Keratinocyte (primary cell): ENCODE results near the gene EFCAB12. TPM values are rescaled to one million over a fixed set of nuclear protein-coding genes. Genes with fewer than 3 reads are reported as not detected.

ENCODE experiments used
- DNase-seq: peaks from one replicate; pipeline ENCODE4 v3.0.0-alpha.2; 2011; ENCODE audit warnings: low read depth, missing footprints, low spot score
- FAIRE-seq: peaks from 2 replicates; lab custom pipeline; 2011; peaks lifted over from hg19 to GRCh38; lab: Jason Lieb, UNC
- H2AFZ ChIP-seq: 2 replicates; pipeline ENCODE4 v1.6.0; 2012; ENCODE audit warnings: low read length, control low read depth, inconsistent platforms; ENCODE audit not compliant: control insufficient read depth
- H3K27ac ChIP-seq: 2 replicates; pipeline ENCODE4 v1.5.1; 2011; ENCODE audit warnings: low read length; ENCODE audit not compliant: control insufficient read depth, insufficient read depth
- H3K27me3 ChIP-seq: 3 replicates; pipeline ENCODE4 v1.6.0; 2011; ENCODE audit warnings: low read length; ENCODE audit not compliant: control insufficient read depth, insufficient read depth; ENCODE audit errors: extremely low read depth
- H3K36me3 ChIP-seq, 2 experiments: 2 replicates in 1 of 2; 3 replicates in 1 of 2; pipeline ENCODE4 v1.5.1; 2011; ENCODE audit warnings: low read length in 2 of 2, mild to moderate bottlenecking in 1 of 2; ENCODE audit not compliant: control insufficient read depth in 2 of 2, insufficient read depth in 2 of 2; ENCODE audit errors: extremely low read depth in 1 of 2
- H3K4me1 ChIP-seq: 3 replicates; pipeline ENCODE4 v1.5.1; 2011; ENCODE audit warnings: low read length; ENCODE audit not compliant: control insufficient read depth, insufficient read depth; ENCODE audit errors: extremely low read depth
- H3K4me2 ChIP-seq: 3 replicates; pipeline ENCODE4 v1.6.0; 2011; ENCODE audit warnings: low read depth, low read length; ENCODE audit not compliant: control insufficient read depth, insufficient read depth; ENCODE audit errors: extremely low read depth
- H3K4me3 ChIP-seq, 3 experiments: fragments of 200-600 bp in 1 of 3; sonication (generic) in 1 of 3; 2 replicates in 2 of 3; 3 replicates in 1 of 3; pipeline ENCODE4 v1.5.1; 2011 to 2016; ENCODE audit warnings: low read length in 3 of 3, mild to moderate bottlenecking in 3 of 3, control low read depth in 2 of 3, inconsistent platforms in 1 of 3, low read depth in 1 of 3, mixed read lengths in 1 of 3, mixed run types in 1 of 3, moderate library complexity in 1 of 3; ENCODE audit not compliant: control insufficient read depth in 2 of 3, insufficient read depth in 2 of 3; ENCODE audit errors: extremely low read depth in 1 of 3
- H3K79me2 ChIP-seq: 2 replicates; pipeline ENCODE4 v1.6.0; 2012; ENCODE audit warnings: low read length; ENCODE audit not compliant: control insufficient read depth, insufficient read depth
- H3K9ac ChIP-seq: 3 replicates; pipeline ENCODE4 v1.6.0; 2011; ENCODE audit warnings: low read length; ENCODE audit not compliant: control insufficient read depth, insufficient read depth; ENCODE audit errors: extremely low read depth
- H3K9me1 ChIP-seq: 3 replicates; pipeline ENCODE4 v1.6.0; 2011; ENCODE audit warnings: low read length; ENCODE audit not compliant: control insufficient read depth, insufficient read depth; ENCODE audit errors: extremely low read depth
- H3K9me3 ChIP-seq: 2 replicates; pipeline ENCODE4 v1.5.1; 2012; ENCODE audit warnings: low read depth, low read length; ENCODE audit not compliant: control insufficient read depth
- H4K20me1 ChIP-seq: 3 replicates; pipeline ENCODE4 v1.6.0; 2011; ENCODE audit warnings: low read length; ENCODE audit not compliant: control insufficient read depth, insufficient read depth; ENCODE audit errors: extremely low read depth
- CTCF ChIP-seq, 3 experiments: IDR thresholded peaks in 1 of 3; conservative IDR thresholded peaks in 1 of 3; optimal IDR thresholded peaks in 1 of 3; 2 replicates in 2 of 3; 3 replicates in 1 of 3; pipeline versions ENCODE3 to v1.5.1; 2011; ENCODE audit warnings: low read length in 3 of 3, mild to moderate bottlenecking in 3 of 3, moderate library complexity in 2 of 3, control low read depth in 1 of 3, inconsistent platforms in 1 of 3; ENCODE audit not compliant: insufficient read depth in 2 of 3; ENCODE audit errors: extremely low read depth in 1 of 3
- EZH2 ChIP-seq: IDR thresholded peaks from one replicate; pipeline ENCODE4 v1.6.1; 2012; ENCODE audit warnings: inconsistent platforms, mild to moderate bottlenecking, low read length, moderate library complexity
- dilution Hi-C: fragments of 300-500 bp; cut with MboI; formaldehyde crosslinking; loops from one replicate; pipeline ENCODE4 v1.7.0; 2020; ENCODE audit warnings: low sequenced_read_pairs; ENCODE audit not compliant: extremely low pct_ligation_motif_present
- polyA plus RNA-seq, 5 experiments: library from polyadenylated mRNA; depleted of rRNA in 3 of 5; stranded (reverse) in 3 of 5; stranded (forward) in 1 of 5; unstranded in 1 of 5; fragments of >200 nt; gene quantifications; 1 replicate in 1 of 5; 2 replicates in 3 of 5; 3 replicates in 1 of 5; pipeline versions ENCODE4 v1.2.1 to v1.2.3, GENCODE V29; 2011 to 2012; ENCODE audit warnings: missing spikeins in 2 of 5, low read depth in 1 of 5, low replicate concordance in 1 of 5

EFCAB12 gene
- polyA plus RNA-seq, 1 donor (not counting 4 experiments of a cell fraction or from before 2014, with no cell fraction given) = 0.34 TPM

- DNase-seq (no peak), FAIRE-seq (no peak)
- no peak overlapping the region for H2AFZ ChIP-seq
- no peak for TF ChIP-seq CTCF (optimal IDR thresholded peaks at IDR 0.05 in 1 of 3, IDR thresholded peaks at IDR 0.05 in 1 of 3, conservative IDR thresholded peaks at IDR 0.05 in 1 of 3; ENCODE audit: extremely low read depth in 1 of 3, insufficient read depth in 2 of 3, low read length in 3 of 3)
- TF ChIP-seq EZH2 = no peak
- no peak overlapping the region for H3K4me2 ChIP-seq
- no peak overlapping the region for H3K4me3 ChIP-seq
- no peaks in the 10 kb centered on the region for H3K9me3 ChIP-seq
- no peak overlapping the region for H3K27ac ChIP-seq
- peaks cover 21% of the 10 kb centered on the region for H3K4me1 ChIP-seq
- dilution Hi-C loops = no loop called here
- no peaks in the 10 kb centered on the region for H3K27me3 ChIP-seq
- H3K79me2 ChIP-seq = no peaks in the 10 kb centered on the region
- no peaks in the 10 kb centered on the region for H3K9me1 ChIP-seq
- no peak overlapping the region for H3K9ac ChIP-seq
- H4K20me1 ChIP-seq = no peaks in the 10 kb centered on the region
- H3K36me3 ChIP-seq = no peaks in the 10 kb centered on the region
These were observed 7.1 kb downstream of the EFCAB12 start for GRCh38 chr3:129421236-129421883.

- Histone ChIP-seq H3K79me2 (no peaks in the 10 kb centered on the region), H3K27ac (no peak overlapping the region), H3K9me1 (no peaks in the 10 kb centered on the region), H4K20me1 (no peaks in the 10 kb centered on the region), H3K4me2 (no peak overlapping the region), H3K36me3 (no peaks in the 10 kb centered on the region), H3K9me3 (no peaks in the 10 kb centered on the region), H3K27me3 (no peaks in the 10 kb centered on the region), H3K4me1 (peaks cover 10% of the 10 kb centered on the region), H3K4me3 (no peak overlapping the region), H2AFZ (no peak overlapping the region), H3K9ac (no peak overlapping the region)
- DNase-seq (no peak), FAIRE-seq (no peak)
- dilution Hi-C loops = no loop called here
- TF ChIP-seq EZH2 (no peak), CTCF (optimal IDR thresholded peaks at IDR 0.05 in 1 of 3, IDR thresholded peaks at IDR 0.05 in 1 of 3, conservative IDR thresholded peaks at IDR 0.05 in 1 of 3; ENCODE audit: extremely low read depth in 1 of 3, insufficient read depth in 2 of 3, low read length in 3 of 3) (no peak)
These were observed 9.0 kb downstream of the EFCAB12 start for GRCh38 chr3:129419476-129419875.
